Stomach (tissue), 4 donors: ENCODE results near the gene SOWAHA.
"Not testable (repeated sequence)": the region's sequence is repeated elsewhere in the genome, so short reads cannot be mapped to it uniquely, and the experiment has no call there.

ENCODE experiments used
- EP300 ChIP-seq: sonication (generic); formaldehyde crosslinking; IDR thresholded peaks from one replicate; pipeline ENCODE4 v1.6.1; 2017; ENCODE audit warnings: antibody characterized with exemption
- POLR2A ChIP-seq, 4 donors: fragments of 450-650 bp; IDR thresholded peaks; one replicate each; pipeline ENCODE4 v1.6.1; 2016; ENCODE audit warnings: antibody characterized with exemption in 4 of 4, control low read depth in 2 of 4, mild to moderate bottlenecking in 1 of 4, moderate library complexity in 1 of 4
- POLR2AphosphoS5 ChIP-seq, 3 donors: sonication (generic); formaldehyde crosslinking; IDR thresholded peaks; one replicate each; pipeline ENCODE4 v1.6.1; 2016; ENCODE audit warnings: antibody characterized with exemption in 3 of 3
- TF ChIP-seq, protein P1 (sequence below), 7 experiments: fragments of 450-650 bp in 4 of 7; fragments of 200-600 bp in 3 of 7; sonication (generic) in 3 of 7; IDR thresholded peaks; one replicate each; pipeline ENCODE4 v1.5.1; 2016 to 2019; ENCODE audit warnings: antibody characterized with exemption in 7 of 7, control low read depth in 2 of 7, mild to moderate bottlenecking in 1 of 7

DNA sequence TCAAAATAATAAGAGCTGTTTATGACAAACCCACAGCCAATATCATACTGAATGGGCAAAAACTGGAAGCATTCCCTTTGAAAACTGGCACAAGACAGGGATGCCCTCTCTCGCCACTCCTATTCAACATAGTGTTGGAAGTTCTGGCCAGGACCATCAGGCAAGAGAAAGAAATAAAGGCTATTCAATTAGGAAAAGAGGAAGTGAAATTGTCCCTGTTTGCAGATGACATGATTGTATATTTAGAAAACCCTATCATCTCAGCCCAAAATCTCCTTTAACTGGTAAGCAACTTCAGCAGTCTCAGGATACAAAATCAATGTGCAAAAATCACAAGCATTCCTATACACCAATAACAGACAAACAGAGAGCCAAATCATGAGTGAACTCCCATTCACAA lies 8.9 kb upstream of the SOWAHA start:
- TF ChIP-seq, protein P1, sequence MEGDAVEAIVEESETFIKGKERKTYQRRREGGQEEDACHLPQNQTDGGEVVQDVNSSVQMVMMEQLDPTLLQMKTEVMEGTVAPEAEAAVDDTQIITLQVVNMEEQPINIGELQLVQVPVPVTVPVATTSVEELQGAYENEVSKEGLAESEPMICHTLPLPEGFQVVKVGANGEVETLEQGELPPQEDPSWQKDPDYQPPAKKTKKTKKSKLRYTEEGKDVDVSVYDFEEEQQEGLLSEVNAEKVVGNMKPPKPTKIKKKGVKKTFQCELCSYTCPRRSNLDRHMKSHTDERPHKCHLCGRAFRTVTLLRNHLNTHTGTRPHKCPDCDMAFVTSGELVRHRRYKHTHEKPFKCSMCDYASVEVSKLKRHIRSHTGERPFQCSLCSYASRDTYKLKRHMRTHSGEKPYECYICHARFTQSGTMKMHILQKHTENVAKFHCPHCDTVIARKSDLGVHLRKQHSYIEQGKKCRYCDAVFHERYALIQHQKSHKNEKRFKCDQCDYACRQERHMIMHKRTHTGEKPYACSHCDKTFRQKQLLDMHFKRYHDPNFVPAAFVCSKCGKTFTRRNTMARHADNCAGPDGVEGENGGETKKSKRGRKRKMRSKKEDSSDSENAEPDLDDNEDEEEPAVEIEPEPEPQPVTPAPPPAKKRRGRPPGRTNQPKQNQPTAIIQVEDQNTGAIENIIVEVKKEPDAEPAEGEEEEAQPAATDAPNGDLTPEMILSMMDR (IDR thresholded peaks at IDR 0.05), result not testable (repeated sequence)
- TF ChIP-seq POLR2A (IDR thresholded peaks at IDR 0.05); POLR2AphosphoS5 (IDR thresholded peaks at IDR 0.05); EP300: not testable (repeated sequence)
